PFSK-1 (cell line): ENCODE measurements around the gene CBX3.

Experiments
- POLR2AphosphoS5 ChIP-seq: IDR thresholded peaks from 2 replicates; pipeline ENCODE4 v1.6.1; 2012; ENCODE audit warnings: low read depth, mild to moderate bottlenecking, control low read depth, low read length, moderate library complexity
- SIN3A ChIP-seq: IDR thresholded peaks from 2 replicates; pipeline ENCODE4 v1.6.1; 2012; ENCODE audit warnings: mild to moderate bottlenecking, low read length, moderate library complexity, borderline replicate concordance; ENCODE audit not compliant: insufficient read depth

GRCh38 chr7:26167303-26167934 lies 34.1 kb upstream of the CBX3 start:
- no peak for TF ChIP-seq SIN3A
- TF ChIP-seq POLR2AphosphoS5, result no peak
